Fibroblast of skin of left quadriceps (primary cell): ENCODE results near the gene PGA5.

Experiments
- DNase-seq, 2 experiments: peaks; one replicate each; pipeline ENCODE4 v3.0.0-alpha.2; 2013; ENCODE audit warnings: low read depth in 2 of 2

The PGA5 gene

GRCh38 chr11:61267437-61267841, 26.5 kb downstream of the PGA5 start:
- no peak for DNase-seq

GRCh38 chr11:61268588-61269250, 27.7 kb downstream of the PGA5 start:
- no peak for DNase-seq

GRCh38 chr11:61270354-61271076, 29.5 kb downstream of the PGA5 start:
- DNase-seq: no peak

GRCh38 chr11:61272731-61273130, 31.8 kb downstream of the PGA5 start:
- DNase-seq: no peak

GRCh38 chr11:61273178-61274078, 32.5 kb downstream of the PGA5 start:
- no peak for DNase-seq

GRCh38 chr11:61274084-61274483, 33.1 kb downstream of the PGA5 start:
- no peak for DNase-seq

- DNase-seq: no peak
Observed at GRCh38 chr11:61275191-61275590, 34.2 kb downstream of the PGA5 start.

- DNase-seq: no peak
Observed at GRCh38 chr11:61277186-61278000, 36.4 kb downstream of the PGA5 start.

GRCh38 chr11:61278001-61278470, 37.1 kb downstream of the PGA5 start:
- no peak for DNase-seq

GRCh38 chr11:61279934-61280659, 39.1 kb downstream of the PGA5 start:
- no peak for DNase-seq

GRCh38 chr11:61280883-61281580, 40.1 kb downstream of the PGA5 start:
- DNase-seq: no peak

- DNase-seq: no peak
Observed at GRCh38 chr11:61281581-61282250, 40.7 kb downstream of the PGA5 start.

- no peak for DNase-seq
Observed at GRCh38 chr11:61283613-61284012, 42.6 kb downstream of the PGA5 start.

- no peak for DNase-seq
Observed at GRCh38 chr11:61287338-61287977, 46.5 kb downstream of the PGA5 start.

GRCh38 chr11:61290905-61291690, 50.1 kb downstream of the PGA5 start:
- DNase-seq: no peak

GRCh38 chr11:61292356-61292755, 51.4 kb downstream of the PGA5 start:
- no peak for DNase-seq

- DNase-seq: no peak
Observed at GRCh38 chr11:61293867-61294716, 53.1 kb downstream of the PGA5 start.
